Thyroid gland (tissue), 4 donors: ENCODE results near the gene PSMG3.

Experiments
- CTCF ChIP-seq, 6 experiments: fragments of 200-600 bp in 3 of 6; fragments of 450-650 bp in 3 of 6; sonication (generic) in 3 of 6; IDR thresholded peaks; one replicate each; pipeline ENCODE4 v1.5.1; 2016 to 2019; ENCODE audit warnings: antibody characterized with exemption in 6 of 6, mild to moderate bottlenecking in 2 of 6, inconsistent platforms in 1 of 6, moderate library complexity in 1 of 6
- POLR2A ChIP-seq, 2 donors: fragments of 450-650 bp; IDR thresholded peaks; one replicate each; pipeline ENCODE4 v1.6.1; 2017; ENCODE audit warnings: antibody characterized with exemption in 2 of 2, mild to moderate bottlenecking in 2 of 2, moderate library complexity in 1 of 2

GRCh38 chr7:1520539-1521234 is 49.1 kb downstream of the PSMG3 start:
- TF ChIP-seq POLR2A (IDR thresholded peaks at IDR 0.05) (no peak), CTCF (IDR thresholded peaks at IDR 0.05) (no peak)
